Esophagus squamous epithelium (tissue), 4 donors: ENCODE data around the gene NTF3.

Experiments used
- CTCF ChIP-seq, 6 experiments: fragments of 450-650 bp in 4 of 6; fragments of 200-600 bp in 2 of 6; sonication (generic) in 2 of 6; IDR thresholded peaks; one replicate each; pipeline ENCODE4 v1.5.1; 2016 to 2019; ENCODE audit warnings: antibody characterized with exemption in 6 of 6, mild to moderate bottlenecking in 4 of 6, moderate library complexity in 4 of 6
- POLR2A ChIP-seq, 4 donors: fragments of 450-650 bp; IDR thresholded peaks; one replicate each; pipeline ENCODE4 v1.6.1; 2017; ENCODE audit warnings: antibody characterized with exemption in 4 of 4, mild to moderate bottlenecking in 4 of 4, moderate library complexity in 3 of 4

DNA sequence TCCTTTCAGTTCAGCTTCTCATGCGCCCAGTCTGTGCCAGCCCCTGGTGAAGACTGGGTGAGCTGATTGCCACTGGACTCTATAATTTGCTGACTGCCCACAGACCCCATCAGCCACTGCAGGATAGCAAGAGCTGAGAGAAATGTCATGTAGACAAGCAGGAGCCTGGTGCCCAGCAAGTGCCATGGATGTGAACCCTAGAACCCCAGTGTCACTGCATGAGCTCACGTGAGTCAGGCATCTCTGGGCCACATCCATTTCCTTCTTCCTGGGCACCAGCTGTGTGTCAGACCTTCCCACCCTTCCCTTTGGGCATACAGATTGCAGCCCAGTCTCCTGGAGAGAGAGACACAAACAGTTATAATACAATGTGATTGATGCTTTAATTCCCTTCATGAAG lies 73.8 kb downstream of the NTF3 start:
- no peak for TF ChIP-seq CTCF (IDR thresholded peaks at IDR 0.05)
- no peak for TF ChIP-seq POLR2A (IDR thresholded peaks at IDR 0.05)
